DMS53 treated with DMSO at 0.1 percent for 48 hours (cell line): Measurements from ENCODE around the gene HSPB9.
"Not testable (repeated sequence)": the region's sequence is repeated elsewhere in the genome, so short reads cannot be mapped to it uniquely, and the experiment has no call there.

Experiments
- DNase-seq: peaks from one replicate; lab custom pipeline; 2025; ENCODE audit not compliant: unreplicated experiment; lab: John Stamatoyannopoulos, UW

Gene HSPB9

DNA sequence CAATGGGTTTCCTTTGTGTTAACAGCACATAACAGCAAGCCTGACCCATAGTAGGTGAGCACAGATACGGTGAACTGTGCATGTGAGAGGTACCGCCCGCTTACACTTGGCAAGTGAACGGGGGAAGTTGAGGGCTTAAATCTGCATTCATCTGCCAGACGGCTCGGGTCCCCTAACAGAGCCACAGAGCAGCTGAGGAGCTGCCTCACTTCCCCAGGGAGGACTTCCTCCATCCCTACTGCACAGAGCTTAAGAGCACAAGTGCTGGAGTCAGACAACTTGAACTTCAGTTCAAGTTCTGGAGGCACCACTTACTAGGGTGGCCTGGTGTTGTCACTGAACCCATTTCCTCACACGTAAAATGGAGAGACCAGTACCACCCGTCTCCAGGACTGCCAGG is 18.8 kb downstream of the HSPB9 start:
- no peak for DNase-seq

GRCh38 chr17:42142371-42142896 is 19.8 kb downstream of the HSPB9 start:
- DNase-seq: no peak

DNA sequence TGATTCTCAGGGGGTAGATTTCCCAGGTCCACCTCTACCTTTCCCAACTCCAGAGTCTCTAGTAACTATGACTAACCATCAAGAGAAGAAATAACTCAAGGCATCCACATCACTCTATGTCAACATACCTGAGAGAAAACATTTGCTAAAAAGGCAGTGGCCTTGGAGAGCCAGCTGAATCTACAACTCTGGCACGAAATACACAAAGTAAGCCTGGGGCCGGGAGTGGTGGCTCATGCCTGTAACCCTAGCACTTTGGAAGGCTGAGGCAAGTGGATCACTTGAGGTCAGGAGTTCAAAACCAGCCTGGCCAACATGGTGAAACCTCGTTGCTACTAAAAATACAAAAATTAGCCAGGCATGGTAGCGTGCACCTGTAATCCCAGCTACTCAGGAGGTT is 20.5 kb downstream of the HSPB9 start:
- not testable (repeated sequence) for DNase-seq

DNA sequence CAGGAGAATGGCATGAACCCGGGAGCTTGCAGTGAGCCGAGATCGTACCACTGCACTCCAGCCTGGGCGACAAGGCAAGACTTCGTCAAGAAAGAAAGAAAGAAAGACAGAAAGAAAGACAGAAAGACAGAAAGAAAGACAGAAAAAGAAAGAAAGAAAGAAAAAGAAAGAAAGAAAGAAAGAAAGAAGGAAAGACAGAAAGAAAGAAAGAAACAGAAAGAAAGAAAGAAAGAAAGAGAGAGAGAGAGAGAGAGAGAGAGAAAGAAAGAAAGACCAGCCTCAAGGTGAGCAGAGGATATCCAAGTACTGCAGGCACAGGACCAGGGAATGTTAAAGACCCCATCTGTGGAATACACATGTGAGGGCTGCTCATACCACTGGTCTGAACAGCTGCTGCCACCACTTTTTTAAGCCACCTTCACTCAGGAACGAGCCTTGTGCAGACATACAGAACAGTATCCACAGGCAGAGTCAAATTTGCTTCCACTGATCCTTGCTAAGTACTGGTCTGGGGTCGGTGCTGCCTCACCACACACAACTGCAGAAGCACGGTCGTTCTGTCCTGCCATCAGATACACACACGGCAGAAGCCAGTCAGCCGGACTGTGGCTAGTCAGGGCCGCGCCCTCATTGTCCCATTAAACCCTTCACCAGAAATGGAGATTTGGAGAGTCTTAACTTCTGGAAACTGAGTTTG is 24.5 kb downstream of the HSPB9 start:
- DNase-seq: no peak

DNA sequence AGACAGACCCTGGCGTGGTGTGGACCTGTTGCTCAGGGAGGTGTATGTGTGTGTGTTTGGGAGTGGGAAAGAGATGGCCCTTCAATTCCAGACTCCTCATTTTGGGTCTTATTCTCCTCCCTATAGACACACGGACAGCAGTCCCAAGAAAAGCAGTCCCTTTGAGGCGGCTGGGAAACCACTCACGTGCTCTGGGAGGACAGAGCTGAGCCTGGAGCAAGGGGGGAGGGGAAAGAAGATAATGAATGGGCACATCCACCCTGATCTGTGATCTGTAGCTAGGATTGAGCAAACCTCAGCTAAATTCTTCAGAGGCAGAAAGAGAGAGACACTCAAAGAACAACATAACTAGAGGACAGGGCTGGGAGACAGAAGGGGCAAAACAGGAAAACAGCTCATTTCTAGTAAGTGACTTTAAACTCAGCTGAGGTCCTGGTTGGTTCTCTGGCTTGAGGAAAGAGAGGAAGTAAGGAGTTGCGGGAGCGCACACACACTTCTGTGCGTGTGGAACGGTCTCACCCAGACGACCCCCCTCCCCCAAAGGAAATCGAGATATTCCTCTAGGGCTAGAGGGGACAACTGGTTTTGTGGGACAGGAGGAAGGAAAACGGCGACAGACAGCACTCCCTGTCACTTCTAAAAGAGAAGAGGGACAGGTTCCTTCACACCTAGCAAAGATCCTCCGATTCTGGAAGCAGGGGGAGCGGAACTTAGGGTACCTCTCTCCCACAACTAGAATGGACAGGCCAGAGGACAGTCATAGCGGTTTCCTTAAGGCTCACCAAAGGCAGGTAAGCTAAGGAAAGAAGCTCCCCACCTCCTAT is 31.5 kb downstream of the HSPB9 start:
- DNase-seq: no peak

- DNase-seq: no peak
Observed at GRCh38 chr17:42155614-42156045, 33.0 kb downstream of the HSPB9 start.

GRCh38 chr17:42159796-42160530 is 37.4 kb downstream of the HSPB9 start:
- DNase-seq: no peak

GRCh38 chr17:42160531-42160910 is 37.9 kb downstream of the HSPB9 start:
- DNase-seq: no peak

DNA sequence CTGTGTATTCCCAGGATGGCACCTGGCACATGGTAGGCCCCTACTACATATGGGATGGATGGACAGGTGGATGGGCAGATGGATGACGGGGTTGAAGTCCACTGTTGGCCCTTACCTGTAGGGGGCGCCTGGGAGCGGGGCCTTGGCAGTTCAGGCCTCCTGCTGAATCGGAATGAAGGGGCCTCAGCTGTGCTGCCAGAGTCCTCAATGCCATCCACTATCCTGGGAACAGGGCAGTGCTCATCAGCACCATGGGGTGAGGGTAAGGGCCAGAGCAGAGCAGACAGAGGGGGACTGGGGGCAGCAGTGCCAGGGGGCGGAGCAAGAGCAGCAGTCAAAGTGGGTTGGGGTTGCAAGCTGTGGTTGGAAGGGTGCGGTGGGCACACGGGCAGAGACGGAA is 40.5 kb downstream of the HSPB9 start:
- DNase-seq: no peak

GRCh38 chr17:42163696-42164407 is 41.2 kb downstream of the HSPB9 start:
- no peak for DNase-seq

- DNase-seq: no peak
Observed at GRCh38 chr17:42165751-42166150, 43.1 kb downstream of the HSPB9 start.

DNA sequence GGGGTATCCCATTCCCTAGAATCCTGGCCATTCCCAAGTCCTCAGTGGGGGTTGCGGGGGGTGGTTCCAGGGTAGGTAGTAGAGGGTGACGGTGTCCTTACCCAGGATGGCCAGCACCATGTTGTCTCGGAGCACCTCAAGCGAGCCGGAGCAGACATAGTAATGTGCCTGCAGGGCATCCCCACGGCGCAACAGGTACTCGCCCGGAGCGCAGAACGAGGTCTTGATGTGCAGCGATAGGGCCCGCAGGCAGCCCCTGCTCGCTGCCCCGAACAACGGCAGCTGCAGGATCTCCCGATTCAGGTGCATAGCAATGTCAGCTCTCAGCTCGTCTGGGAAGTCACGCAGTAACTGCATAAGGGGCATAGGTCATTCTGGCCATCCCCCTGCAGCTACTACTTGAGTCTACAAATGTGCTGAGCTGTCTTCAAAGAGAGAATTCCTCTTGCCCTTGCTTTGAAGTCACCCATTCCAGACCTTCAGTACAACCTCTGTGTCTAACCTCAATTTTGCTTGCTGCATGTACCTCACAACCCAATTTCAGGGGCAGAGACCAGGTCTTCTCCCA is 43.7 kb downstream of the HSPB9 start:
- no peak for DNase-seq

GRCh38 chr17:42167807-42168206 is 45.2 kb downstream of the HSPB9 start:
- no peak for DNase-seq

DNA sequence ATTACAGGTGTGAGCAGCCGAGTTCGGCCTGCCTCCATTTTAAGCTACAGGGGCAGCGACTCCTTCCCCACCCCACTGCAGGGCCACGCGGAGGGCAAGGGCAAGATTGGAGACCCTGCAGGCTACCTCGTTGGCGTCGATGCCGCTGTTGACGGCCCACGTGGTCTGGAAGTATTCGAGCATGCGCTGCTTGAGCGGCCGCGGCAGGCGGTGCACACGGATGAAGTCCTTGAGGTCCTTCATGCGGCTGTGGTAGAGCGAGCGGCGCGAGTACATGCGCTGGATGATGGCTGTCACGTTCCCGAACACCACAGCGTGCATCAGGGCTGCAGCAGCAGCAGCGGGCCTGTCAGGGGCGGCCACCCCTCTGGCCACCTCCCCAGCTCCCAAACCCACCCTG is 46.7 kb downstream of the HSPB9 start:
- no peak for DNase-seq

- no peak for DNase-seq
Observed at GRCh38 chr17:42171831-42172230, 49.2 kb downstream of the HSPB9 start.
